HG02943 (cell line): ENCODE results near the gene TSPAN32.
"Not testable (repeated sequence)": the region's sequence is repeated elsewhere in the genome, so short reads cannot be mapped to it uniquely, and the experiment has no call there.

Experiments used
- ATAC-seq: cut with Tn5 transposase; IDR thresholded peaks from one replicate; pipeline ENCODE4 v1.9.1; 2021; ENCODE audit warnings: mild to moderate bottlenecking, low read depth, moderate library complexity; ENCODE audit not compliant: unreplicated experiment

The TSPAN32 gene

GRCh38 chr11:2280208-2280607 lies 21.6 kb upstream of the TSPAN32 start:
- no peak for ATAC-seq

DNA sequence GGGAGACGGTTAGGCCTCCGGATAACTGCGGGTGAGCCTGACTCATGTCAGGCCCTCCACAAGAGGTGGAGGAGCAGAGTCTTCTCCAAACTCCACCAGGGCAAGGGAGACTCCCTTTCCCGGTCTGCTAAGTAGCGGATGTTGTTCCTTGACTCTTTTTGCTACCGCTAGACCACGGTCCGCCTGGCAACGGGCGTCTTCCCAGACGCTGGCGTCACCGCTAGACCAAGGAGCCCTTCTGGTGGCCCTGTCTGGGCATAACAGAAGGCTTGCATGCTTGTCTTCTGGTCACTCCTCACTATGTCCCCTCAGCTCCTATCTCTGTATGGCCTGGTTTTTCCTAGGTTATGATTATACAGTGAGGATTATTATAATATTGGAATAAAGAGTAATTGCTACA lies 15.5 kb upstream of the TSPAN32 start:
- not testable (repeated sequence) for ATAC-seq

GRCh38 chr11:2287091-2287490 lies 14.7 kb upstream of the TSPAN32 start:
- no peak for ATAC-seq

GRCh38 chr11:2289350-2289749 lies 12.5 kb upstream of the TSPAN32 start:
- ATAC-seq = no peak

DNA sequence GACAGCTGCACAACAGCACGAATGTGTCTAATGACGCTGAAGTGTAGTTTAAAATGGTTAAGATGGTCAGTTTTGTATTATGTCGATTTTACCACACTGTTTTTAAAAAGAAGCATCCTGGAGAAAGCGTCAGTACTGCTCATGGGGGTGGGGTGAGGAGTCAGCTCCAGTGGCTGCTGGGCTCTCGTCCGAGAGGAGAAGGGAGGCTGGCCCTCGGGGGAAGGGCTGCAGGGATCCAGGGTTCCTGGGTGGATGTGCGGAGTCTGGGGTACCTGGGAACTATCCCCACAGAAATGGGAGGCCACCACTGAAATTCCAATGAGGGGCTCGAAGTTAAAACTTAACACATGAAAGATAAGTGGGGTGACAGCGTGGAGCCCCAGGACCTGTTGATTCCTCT lies 12.0 kb upstream of the TSPAN32 start:
- ATAC-seq = no peak

DNA sequence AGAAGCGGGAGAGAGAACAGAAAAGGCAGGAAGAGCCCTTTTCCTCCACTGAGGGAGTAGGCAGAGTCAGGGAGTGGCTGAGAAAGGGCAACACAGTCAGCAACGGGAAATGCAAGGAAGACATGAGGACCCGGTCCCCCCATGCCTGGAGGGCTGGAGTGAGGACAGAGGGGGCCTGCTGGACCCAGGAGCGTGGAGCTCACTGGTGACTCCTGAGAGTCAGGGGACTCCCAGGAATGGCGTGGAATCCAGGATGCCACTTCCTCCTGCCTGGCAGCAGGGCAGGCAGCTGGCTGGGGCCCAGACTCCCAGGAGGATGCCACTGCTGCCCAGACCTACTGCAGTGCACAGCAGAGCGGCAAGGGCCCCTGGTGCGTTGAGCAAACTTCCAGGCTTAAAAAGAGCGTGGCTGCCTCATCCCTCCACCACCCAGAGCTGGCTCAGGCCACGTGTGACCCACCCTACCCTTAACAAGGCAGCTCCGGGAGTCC lies 11.4 kb upstream of the TSPAN32 start:
- ATAC-seq = no peak

GRCh38 chr11:2293531-2293971 lies 8.3 kb upstream of the TSPAN32 start:
- ATAC-seq = no peak

DNA sequence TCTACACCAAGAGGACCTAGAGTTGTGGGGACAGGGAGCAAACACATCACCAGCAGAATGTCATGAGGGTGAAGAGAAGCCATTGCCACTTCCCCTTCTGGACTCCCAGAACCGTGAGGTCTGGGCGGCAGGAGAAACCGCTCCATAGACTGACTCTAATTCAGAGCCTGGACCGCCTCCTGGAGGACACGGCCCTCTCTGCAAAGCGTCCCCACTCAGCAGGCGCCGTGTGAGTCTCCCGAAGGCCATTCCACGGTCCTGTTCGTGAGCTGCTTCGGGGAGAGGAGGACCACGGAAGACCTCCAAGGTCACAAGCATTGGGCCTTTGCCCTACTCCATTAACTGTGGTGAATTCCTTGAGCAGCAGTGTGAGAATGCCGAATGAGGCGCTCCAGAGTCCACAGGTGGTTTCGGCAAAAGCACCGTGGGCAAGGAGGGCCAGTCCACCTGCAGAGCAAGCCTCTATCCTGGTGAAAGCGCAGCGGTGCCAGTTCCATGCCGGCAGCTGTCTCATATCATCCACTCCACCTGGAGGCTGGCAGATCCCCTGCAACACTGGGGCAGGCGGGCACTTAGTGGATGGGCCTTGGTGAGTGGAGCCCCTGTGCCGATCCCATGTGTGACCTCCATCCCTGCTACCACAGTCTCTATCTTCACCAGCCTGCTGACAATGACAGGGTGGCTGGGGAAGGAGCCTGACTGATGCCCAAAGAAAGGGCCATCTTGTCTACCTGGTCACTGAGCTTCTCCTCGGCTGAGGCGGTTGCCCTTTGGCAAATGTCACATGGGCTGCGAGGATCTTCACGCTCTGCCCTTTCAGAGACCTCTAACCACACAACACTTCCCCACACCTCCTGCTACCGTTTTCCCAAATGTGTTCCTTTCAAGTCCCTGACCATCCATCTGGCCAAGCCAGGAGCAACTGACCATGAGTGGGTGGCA lies 7.6 kb upstream of the TSPAN32 start:
- ATAC-seq = no peak

GRCh38 chr11:2294926-2295290 lies 6.9 kb upstream of the TSPAN32 start:
- no peak for ATAC-seq

- ATAC-seq = no peak
These were observed 5.6 kb upstream of the TSPAN32 start for GRCh38 chr11:2295971-2296912.

DNA sequence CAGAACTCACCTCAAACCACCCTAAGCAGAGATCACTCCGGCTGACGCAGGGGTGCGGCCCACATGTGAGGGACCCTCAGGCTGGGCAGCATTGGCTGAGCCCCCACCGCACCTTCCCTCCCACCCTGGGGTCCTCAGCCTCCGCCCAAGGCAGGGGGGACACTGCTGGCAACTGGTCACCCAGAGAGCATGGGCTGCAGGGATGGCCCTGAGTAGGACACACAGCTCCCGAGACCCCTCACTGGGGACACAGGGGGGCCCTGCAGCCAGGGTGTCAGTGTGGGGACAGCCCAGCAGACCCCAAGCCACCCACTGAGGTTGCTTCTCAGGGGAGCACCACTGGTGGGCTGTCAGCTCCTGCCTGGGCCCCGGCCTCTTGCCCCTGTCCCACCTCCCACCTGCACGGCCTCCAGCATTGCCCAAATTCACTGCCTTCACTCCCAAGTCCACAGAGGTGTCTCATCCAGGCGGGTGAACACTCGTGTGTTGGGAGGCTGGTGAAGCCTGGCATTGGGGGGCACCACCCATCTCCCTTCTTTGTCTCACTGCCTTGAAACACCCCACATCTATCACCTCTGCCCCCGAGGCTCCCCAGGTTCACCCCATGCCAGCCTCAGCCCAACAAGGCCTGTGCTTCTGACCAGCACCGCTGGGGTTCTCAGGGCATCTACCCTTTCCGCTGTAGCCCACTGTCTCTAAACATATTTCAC lies 4.7 kb upstream of the TSPAN32 start:
- no peak for ATAC-seq

DNA sequence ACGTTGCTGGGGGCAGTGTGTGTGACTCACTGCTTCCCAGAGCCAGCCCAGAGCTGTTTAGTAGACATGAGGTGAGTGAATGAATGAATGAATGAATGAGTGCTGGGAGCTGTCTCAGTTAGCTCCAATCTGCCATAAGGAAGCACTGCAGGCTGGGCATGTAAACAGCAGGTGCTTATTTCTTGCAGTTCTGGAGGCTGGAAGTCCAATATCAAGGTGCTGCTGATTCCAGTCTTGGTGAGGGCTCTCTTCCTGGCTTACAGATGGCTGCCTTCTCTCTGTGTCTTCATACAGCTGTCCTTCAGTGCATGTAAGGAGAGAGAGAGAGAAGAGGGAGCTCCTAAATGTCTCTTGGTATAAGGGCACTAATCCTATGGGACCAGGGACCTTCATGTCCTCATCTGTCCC lies 4.2 kb upstream of the TSPAN32 start:
- no peak for ATAC-seq

DNA sequence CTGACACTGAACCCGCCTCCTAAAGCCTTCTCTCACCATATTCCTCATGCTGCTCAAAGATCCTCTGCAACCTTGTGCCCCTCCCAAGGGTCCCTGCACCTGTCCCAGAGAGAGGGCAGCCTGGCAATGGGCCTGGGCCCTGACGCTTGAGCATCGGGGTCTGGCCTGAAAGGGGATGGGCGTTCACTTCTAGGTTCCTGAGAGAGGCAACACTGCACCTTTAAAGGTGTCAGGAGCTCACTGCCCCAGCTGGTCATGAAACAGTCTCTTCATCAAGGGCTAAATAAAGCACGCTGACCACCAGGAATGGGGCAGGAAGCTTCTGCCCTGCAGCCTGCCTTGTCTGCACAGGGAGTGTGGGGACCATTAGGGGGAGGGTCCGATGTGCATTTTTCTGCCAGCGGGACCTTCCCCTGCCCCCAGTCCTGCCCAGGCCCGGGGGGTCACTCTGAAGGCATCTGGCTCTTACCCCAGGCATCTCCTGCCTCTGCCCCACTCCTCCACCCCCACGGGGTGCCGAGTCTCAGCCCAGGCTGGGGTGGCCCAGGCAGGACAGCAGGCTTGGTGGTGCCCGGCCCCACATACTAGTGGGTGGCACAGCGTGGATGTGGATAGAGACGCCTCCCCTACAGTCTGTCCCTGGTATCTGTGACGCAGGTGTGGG lies 3.5 kb upstream of the TSPAN32 start:
- no peak for ATAC-seq

DNA sequence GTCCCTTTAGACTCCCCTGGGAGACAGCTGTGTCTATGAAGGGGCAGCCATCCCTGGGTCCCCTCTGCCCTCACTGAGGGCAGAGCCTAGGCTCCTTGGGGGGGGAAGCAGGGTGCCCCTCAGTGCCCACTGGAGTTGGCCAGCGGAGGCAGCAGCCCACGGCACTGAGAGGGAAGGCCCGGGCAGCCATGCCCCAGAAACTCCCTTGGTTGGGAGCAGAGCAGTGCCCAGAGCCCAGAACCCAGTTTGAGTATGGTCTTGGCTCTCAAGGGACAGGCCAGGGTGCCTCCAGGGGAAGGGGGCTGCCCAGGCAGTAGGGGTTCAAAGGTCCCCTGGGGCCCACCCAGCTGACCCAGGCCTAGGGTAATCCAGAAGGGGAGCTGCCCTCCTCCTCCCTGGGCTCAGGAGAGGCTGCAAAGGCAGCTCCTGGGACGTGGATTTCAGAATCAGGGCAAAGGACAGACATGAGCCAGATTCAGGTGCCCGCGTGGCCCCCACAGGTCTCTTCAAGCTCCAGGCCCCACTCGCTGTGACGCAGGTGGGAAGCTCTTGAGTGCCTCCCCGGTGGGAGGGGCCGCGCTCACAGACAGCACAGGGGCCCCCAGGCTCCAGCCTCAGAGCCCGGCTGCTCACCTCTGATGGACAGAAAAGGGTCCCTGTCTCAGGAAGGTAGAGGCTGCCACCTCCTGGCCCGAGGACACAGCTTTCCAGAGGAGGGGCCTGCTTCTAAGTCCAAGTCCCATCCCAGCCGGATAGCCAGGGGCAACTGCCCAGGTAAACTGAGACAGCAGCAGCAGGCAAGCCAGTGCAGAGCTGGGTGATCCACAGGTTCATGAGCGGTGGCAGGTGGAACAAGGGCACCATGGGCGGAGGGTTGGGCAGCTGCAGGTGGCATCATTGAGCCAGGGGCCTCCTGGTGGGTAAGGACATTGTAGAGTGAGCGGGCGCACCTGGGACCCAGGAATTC lies 2.7 kb upstream of the TSPAN32 start:
- ATAC-seq = no peak

- ATAC-seq = no peak
These were observed 2.0 kb upstream of the TSPAN32 start for GRCh38 chr11:2299773-2300172.

DNA sequence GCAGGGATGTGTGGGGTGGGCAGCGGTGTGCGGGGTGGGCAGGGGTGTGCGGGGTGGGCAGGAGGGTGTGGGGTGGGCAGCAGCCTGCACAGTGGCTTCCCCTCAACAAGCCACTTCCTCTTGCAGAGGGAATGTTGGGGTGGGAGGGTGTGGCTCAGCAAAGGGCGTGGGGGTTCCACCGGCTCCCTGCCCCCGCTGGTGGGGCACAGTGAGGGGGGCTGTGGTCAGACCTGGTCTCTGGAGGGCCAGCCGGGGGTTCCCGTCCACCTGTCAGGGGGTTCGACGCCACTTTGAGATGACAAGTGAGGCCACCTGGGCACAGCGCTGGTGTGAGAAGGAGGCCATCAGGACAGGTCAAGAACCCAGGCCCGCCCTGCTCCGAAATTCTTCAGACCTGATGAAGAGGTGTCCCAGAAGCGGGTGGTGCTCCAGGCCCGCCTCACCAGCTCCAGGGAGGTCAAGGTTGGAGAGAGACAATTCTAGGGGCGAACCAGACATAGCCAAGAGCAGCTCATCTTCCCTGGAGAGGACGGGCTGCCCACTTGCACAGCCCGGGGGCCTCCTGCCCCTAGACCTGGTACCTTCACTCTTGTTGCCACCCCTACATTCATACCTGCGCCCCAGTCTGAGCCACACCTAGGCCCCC lies 1.4 kb upstream of the TSPAN32 start:
- ATAC-seq = no peak

GRCh38 chr11:2300936-2301630 lies 730 bp upstream of the TSPAN32 start:
- ATAC-seq = no peak
